ENCODE results near the gene TBC1D2B. TPM values are rescaled to one million over a fixed set of nuclear protein-coding genes. Genes with fewer than 3 reads are reported as not detected.

TBC1D2B gene
- total RNA-seq, 1 donor from 2014 or later = 63.3 TPM

GRCh38 chr15:78093242-78094020 is 15.9 kb upstream of the TBC1D2B start:
- no peak overlapping the region for H3K27ac ChIP-seq
- no peaks in the 10 kb centered on the region for H3K27me3 ChIP-seq
- TF ChIP-seq CTCF (IDR thresholded peaks at IDR 0.05) = no peak
- no peak overlapping the region for H3K4me3 ChIP-seq
- no peak for DNase-seq (ENCODE audit: low spot score in 2 of 2)
- no peaks in the 10 kb centered on the region for H3K4me1 ChIP-seq
- no peaks in the 10 kb centered on the region for H3K36me3 ChIP-seq
- intact Hi-C loops (cut with DNase I) = no loop called here
- H3K9me3 ChIP-seq = no peaks in the 10 kb centered on the region

- Histone ChIP-seq H3K9me3 (no peaks in the 10 kb centered on the region), H3K36me3 (no peaks in the 10 kb centered on the region), H3K27ac (no peak within 1 kb of the TSS), H3K4me1 (no peaks in the 10 kb centered on the region), H3K4me3 (no peak within 1 kb of the TSS), H3K27me3 (no peaks in the 10 kb centered on the region)
- TF ChIP-seq CTCF (IDR thresholded peaks at IDR 0.05) = no peak
- intact Hi-C loops (cut with DNase I) = no loop called here
- DNase-seq (ENCODE audit: low spot score in 2 of 2) = no peak
Observed at GRCh38 chr15:78092261-78093041, 14.9 kb upstream of the TBC1D2B start, which contains the start of gene SH2D7. TSS of gene SH2D7 (plus strand) at chr15:78092561. CDS start at chr15:78092585, 24 bp downstream.

- H3K4me3 ChIP-seq = no peak overlapping the region
- H3K36me3 ChIP-seq = no peaks in the 10 kb centered on the region
- no peaks in the 10 kb centered on the region for H3K27me3 ChIP-seq
- no peaks in the 10 kb centered on the region for H3K9me3 ChIP-seq
- DNase-seq (ENCODE audit: low spot score in 2 of 2) = no peak
- H3K4me1 ChIP-seq = no peaks in the 10 kb centered on the region
- no peak for TF ChIP-seq CTCF (IDR thresholded peaks at IDR 0.05)
- intact Hi-C loops (cut with DNase I) = no loop called here
- no peak overlapping the region for H3K27ac ChIP-seq
Observed at GRCh38 chr15:78090422-78091063, 13.0 kb upstream of the TBC1D2B start.

- H3K36me3 ChIP-seq = no peaks in the 10 kb centered on the region
- no peaks in the 10 kb centered on the region for H3K9me3 ChIP-seq
- no peaks in the 10 kb centered on the region for H3K4me1 ChIP-seq
- no peak for TF ChIP-seq CTCF (IDR thresholded peaks at IDR 0.05)
- intact Hi-C loops (cut with DNase I) = no loop called here
- no peak overlapping the region for H3K4me3 ChIP-seq
- H3K27ac ChIP-seq = no peak overlapping the region
- H3K27me3 ChIP-seq = no peaks in the 10 kb centered on the region
- no peak for DNase-seq (ENCODE audit: low spot score in 2 of 2)
Observed at GRCh38 chr15:78088773-78089080, 11.2 kb upstream of the TBC1D2B start.

GRCh38 chr15:78087951-78088772 is 10.7 kb upstream of the TBC1D2B start:
- no peak overlapping the region for H3K4me3 ChIP-seq
- DNase-seq (ENCODE audit: low spot score in 2 of 2) = no peak
- no peak for TF ChIP-seq CTCF (IDR thresholded peaks at IDR 0.05)

More at GRCh38 chr15:78087951-78088772, 10.7 kb upstream of the TBC1D2B start:
- Histone ChIP-seq H3K27me3 (no peaks in the 10 kb centered on the region), H3K9me3 (no peaks in the 10 kb centered on the region), H3K27ac (no peak overlapping the region), H3K4me1 (no peaks in the 10 kb centered on the region), H3K36me3 (no peaks in the 10 kb centered on the region)
- intact Hi-C loops (cut with DNase I) = no loop called here

Measured in ascending aorta (tissue), 2 donors.